Fibroblast of skin of back (primary cell): Measurements from ENCODE around the gene SMAD7.

Source experiments
- DNase-seq: peaks from one replicate; pipeline ENCODE4 v3.0.0-alpha.2; 2013

Gene SMAD7

DNA sequence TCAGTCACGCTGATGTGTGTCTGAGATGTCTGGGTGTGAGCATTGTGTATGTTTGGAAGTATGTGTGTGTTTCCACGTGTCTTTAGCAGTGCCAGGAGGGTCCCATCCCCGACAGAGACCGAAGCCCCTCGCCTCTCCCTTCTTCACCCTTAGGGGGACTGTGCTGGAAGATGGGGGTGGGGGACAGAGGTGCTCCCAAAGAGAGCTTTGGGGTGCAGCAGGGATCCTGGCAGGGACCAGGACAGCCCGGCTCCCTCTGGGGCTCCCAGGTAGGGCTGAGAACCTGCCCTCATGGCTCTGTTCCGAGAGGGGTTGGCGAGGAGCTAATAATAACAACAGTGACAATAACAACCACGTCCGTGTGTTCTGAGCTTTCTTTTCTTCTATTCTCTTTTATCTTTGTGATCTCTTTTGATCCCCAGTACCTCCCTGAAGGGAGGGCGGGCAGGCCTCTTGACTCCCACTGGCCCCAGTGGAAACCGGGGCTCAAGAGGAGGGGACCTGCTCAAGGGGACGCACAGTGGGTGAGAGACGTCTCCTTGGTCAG is 57.6 kb downstream of the SMAD7 start:
- DNase-seq, result no peak

DNA sequence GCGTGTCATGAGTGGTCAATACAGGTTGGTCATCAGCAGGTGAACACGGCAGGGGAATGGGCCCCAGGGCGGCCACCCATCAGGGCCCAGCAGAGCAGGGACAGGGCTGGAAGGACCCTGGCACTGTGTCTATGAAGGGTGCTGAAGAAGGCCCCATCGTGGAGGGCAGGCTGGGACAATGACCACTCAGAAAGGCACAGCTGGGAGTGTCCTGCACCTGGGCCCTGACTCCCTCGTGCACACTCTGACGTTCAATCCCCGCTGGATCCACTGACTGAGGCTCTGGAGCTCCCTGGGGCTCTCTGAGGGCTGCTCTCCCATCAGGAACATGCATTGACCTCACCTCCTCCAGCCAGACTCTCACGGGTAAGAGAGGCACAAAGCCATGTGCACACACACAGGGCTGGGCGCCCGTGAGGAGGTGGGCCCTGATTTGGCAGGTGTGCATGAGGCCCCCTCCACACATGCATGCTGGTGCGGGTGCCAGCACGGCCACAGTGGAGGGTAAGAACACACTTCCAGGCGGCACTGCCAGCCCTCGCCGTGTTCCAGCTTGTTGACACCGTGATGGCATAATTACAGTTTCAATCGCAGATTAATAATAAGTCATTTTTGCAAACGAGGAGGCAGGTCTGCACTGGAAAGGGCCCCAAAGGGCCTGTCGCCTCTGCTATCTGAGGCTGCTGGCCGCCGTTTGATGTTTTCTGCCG is 58.5 kb downstream of the SMAD7 start:
- no peak for DNase-seq

DNA sequence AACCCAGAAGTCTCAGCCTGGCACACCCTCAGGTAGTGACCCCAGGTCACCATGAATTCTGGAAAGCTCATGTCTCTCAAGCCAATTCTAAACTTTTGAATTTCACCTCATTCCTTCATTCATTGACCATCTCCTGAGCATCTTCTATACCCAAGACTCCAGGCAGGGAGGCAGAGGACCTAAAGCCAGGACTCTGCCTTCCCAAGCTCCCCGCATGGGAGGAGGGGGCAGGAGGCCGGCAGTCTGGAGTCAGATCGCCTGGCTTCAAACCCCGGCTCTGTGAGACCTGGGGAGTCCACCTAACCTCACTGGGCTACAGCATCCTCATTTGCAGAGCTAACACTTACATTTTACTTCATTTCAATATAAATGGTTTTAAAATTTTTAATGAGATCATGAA is 59.0 kb downstream of the SMAD7 start:
- DNase-seq, result no peak

DNA sequence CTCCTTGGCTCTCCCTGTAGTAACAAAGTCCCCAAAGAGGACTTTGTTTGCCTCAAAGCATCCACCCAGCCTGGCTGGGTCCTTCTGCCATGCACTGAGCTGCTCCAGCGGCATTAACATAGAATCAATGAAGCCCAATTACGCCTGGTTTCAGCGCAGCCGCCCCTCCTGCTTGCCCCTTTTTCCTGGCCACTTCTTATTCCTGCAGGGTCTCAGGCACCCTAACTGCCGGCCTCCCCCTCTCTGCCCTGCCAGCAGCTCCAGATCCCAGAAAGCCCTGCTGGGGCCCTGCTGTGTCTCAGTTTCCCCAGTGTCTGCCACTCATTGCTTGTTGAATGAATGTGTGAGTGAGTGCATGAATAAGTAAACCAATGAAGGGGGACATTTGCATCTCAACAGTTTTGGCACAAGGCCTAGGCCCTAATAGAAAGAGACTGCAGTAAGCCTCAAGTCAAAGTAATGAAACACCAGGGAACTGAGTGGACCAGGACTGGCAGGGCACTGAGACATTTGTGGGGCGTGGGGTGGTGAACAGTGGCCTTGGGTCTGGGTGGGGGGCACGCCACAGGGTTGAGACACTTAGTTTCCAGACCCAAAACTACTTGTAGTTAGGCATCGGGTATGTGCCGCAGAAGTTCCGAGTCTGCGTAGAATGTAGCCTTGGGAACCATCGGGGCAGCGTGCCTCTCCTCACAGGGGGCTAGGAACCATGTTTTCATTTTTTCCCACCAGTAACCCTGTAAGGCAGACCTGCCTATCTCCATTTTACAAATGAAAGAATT is 60.6 kb downstream of the SMAD7 start:
- DNase-seq, result no peak

GRCh38 chr18:48889115-48889941 is 61.4 kb downstream of the SMAD7 start:
- no peak for DNase-seq

GRCh38 chr18:48888773-48889080 is 62.0 kb downstream of the SMAD7 start:
- DNase-seq, result no peak

DNA sequence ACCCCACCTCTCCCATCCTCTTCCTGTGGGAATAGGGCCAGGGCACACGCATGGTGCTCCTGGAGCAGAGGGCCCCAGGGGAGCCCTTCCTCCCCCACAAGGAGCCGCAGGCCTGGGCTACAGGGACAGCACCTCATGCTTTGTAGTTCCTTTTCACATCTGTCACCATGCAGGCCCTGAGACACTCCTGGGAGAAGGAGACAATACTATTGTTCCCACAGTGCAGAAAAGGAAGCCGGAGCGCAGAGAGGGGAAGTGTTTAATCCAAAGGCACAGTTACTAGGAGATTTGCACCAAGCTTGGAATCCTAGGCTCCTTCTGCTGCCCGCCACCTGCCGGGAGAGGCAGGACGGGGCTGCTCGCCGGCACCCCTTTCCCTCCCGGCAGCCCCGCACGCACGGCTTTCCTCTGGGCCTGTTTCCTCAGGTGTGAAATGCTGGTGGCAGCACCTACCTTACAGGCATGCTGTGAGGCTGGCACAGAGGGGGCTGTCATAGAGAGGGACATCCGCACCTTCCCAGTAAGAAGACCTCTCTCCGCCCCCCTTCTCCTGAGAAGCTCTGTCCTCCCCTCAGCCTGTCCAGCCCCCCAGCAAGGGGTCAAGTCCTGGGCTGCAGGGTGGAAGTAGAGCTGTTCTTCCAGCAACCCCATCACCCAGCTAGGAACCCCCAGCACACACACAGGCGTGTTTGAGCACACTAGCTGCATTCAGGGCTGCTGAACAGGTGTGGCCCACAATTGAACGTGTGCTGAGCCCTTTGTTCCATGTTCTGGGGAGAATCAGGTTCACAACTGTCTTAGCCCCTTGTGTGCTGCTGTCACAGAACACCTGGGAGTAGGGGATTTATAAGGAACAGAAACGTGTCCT is 62.6 kb downstream of the SMAD7 start:
- DNase-seq, result no peak

- DNase-seq, result no peak
Measured at GRCh38 chr18:48887294-48887904, 63.4 kb downstream of the SMAD7 start.

DNA sequence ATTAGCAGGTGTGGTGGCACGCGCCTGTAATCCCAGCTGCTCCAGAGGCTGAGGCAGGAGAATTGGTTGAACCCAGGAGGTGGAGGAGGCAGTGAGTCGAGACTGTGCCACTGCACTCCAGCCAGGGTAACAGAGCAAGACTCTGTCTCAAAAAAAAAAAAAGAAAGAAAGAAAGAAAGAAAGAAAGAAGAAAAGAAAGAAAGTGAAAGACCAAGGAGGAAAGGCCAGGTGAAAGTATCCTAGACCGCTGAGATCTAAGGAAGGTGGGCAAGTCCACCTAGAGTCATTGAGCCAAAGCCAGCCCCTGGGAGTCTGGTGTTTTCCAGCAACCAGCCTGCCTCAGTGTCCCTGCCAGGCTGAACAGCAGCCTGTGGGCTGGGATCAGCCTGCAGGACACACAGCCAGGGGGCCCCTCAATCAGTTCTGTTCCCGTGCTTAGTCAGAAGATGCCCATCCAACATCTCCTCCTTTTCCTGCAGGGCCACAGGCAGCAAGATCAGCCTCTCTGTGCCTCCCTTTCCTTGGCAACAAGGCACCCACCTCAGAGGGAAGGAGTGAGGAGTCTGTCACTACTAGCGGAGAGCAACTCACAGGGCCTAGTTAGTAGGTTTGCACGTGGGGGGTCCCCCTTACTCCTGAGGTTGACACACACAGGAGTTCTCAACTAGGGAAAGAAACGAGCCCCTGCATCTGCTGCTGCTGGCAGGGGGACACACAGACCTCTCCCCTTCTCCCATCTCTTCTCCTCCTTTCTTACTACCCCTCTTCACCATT is 64.1 kb downstream of the SMAD7 start:
- DNase-seq, result no peak

- DNase-seq, result no peak
Measured at GRCh38 chr18:48885924-48886400, 64.8 kb downstream of the SMAD7 start.

- DNase-seq, result peak; percentile 48
Measured at GRCh38 chr18:48885266-48885923, 65.4 kb downstream of the SMAD7 start.

GRCh38 chr18:48884771-48885170 is 66.0 kb downstream of the SMAD7 start:
- no peak for DNase-seq

GRCh38 chr18:48884306-48884705 is 66.5 kb downstream of the SMAD7 start:
- no peak for DNase-seq

DNA sequence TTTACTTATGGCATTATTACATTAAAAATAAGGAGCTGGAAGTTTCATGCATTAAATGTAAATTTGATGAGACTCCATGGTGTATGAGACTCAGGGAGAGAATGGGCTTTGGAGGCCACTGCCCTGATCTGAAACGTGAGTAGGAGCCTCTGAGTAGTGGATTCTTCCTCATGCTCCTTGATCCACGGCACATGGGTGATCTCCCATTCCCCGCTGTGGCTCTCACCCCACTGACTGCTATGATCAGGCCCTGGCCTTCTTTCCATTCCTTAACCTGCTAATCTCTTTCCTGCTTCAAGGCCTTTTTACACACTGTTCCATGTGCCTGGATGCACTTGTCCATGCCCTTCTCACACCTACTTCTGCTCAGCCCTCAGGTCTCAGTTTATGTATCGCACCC is 68.4 kb downstream of the SMAD7 start:
- no peak for DNase-seq

DNA sequence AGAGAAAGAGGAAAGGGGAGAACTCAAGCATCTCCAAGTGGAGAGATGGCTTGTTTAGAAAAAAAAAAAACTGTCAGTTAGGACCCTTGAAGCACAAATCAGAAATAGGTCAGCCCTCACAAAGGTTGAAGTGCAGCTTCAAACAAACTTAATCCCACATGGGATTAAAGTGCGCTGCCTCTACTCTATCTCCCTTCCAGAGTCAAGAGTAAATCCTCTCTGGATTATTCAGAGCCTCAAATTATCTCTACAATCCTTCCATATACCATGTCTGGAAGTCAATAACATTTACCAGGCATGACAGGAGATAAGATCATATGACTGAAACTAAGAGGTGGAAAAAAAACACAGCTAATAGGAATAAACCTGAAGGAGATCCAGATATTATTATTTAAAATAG is 69.8 kb downstream of the SMAD7 start:
- DNase-seq, result no peak

DNA sequence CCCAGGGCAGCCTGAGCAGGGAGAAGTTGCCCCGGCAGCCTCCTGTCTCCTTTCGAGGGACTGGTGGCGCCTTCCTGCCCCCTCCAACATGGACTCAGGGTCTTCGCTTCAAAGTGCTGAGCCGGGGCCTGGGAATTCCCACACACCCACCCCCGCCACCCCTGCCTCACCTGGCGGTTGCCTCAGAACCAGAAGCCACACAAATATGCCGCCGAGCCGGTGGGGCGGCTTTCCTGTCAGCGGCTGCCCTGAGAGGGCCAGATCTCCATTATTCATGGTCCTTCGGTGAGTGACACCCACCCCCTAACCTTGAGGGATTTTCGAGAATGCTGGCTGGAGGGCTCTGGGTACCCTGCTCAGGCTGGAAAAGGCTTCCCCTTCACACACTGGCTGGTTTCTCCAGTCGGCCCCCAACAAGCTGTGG is 71.7 kb downstream of the SMAD7 start:
- no peak for DNase-seq

GRCh38 chr18:48878471-48878870 is 72.3 kb downstream of the SMAD7 start:
- DNase-seq, result no peak

GRCh38 chr18:48877941-48878340 is 72.8 kb downstream of the SMAD7 start:
- DNase-seq, result no peak

DNA sequence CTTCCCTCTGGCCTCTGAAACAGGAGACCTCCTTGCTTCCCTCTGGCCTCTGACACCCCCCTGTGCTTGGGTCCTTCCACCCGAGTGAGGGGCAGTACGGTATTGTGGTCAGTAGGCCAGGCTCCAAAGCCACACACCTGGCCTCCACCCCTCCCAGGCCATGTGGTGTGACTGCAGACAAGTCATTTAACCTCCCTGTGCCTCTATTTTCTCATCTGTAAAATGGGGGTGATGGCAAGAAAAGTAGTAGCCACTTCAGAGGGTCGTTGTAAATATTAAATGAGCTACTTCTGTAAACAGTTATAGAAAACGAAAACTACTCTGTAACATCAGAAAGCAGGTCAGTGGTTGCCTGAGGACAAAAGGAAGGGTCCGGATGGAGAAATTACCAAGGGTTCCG is 74.2 kb downstream of the SMAD7 start:
- DNase-seq, result no peak

DNA sequence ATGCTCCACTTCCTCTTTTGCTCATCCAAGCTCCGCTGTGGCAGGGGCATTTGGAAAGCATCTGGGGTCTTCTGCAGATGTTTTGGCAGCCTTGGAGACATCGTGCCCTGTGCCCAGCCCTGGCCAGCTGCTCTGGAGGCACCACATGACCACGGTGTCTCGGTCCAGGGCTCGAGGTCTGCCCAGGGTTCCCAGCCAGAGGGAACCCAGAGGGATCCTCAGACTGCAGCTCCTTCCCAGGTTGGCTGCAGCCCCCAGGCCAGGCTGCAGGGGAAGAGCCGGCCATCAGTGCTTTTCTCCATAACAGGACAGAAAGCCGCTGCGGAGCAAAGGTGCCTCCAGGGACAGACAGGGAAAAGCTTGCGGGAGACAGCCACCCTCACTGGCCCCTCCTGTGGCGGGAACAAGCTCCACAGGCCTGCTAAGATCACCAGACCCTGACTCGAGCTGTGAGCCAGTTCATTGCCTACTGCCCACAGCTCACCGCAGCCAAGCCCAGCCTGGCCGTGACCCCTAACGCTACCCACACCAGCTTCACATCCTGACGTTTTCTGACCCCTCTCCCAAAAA is 74.7 kb downstream of the SMAD7 start:
- no peak for DNase-seq
